ENCODE measurements around the gene LIM2. TPM values are rescaled to one million over a fixed set of nuclear protein-coding genes. Genes with fewer than 3 reads are reported as not detected.
A peak's percentile ranks its signal among the peaks of the same experiment; 100 is the strongest.

Gene LIM2
- total RNA-seq, 2 experiments from 2014 or later: 0.36 to 0.64 TPM

- Mint-ChIP-seq H3K27ac (no peak overlapping the region), H3K27me3 (no peaks in the 10 kb centered on the region), H3K36me3 (peaks cover 35% of the 10 kb centered on the region), H3K4me1 (ENCODE audit: low read depth) (no peaks in the 10 kb centered on the region), H3K4me3 (no peak overlapping the region), H3K9me3 (no peaks in the 10 kb centered on the region)
- intact Hi-C loops (cut with micrococcal nuclease): no loop called here
- DNase-seq: no peak
- POLR2A ChIA-PET: no interaction called here
- CTCF ChIA-PET: no interaction called here
These were observed 41.0 kb downstream of the LIM2 start for GRCh38 chr19:51346742-51347141.

GRCh38 chr19:51345076-51345620, 42.6 kb downstream of the LIM2 start:
- Mint-ChIP-seq H3K4me1 (ENCODE audit: low read depth) (peaks cover 4% of the 10 kb centered on the region), H3K4me3 (no peak overlapping the region), H3K27ac (no peak overlapping the region), H3K27me3 (no peaks in the 10 kb centered on the region), H3K9me3 (no peaks in the 10 kb centered on the region), H3K36me3 (peaks cover 24% of the 10 kb centered on the region)
- DNase-seq: no peak
- ChIA-PET POLR2A (no interaction called here), CTCF (no interaction called here)
- intact Hi-C loops (cut with micrococcal nuclease): no loop called here

- CTCF ChIA-PET: interaction anchor here (1.0 kb wide), 2 partner anchors 51 to 65 kb away, joined by 4 read pairs; no protein-coding TSS in a partner anchor
- POLR2A ChIA-PET: interaction anchor here (1.1 to 1.5 kb wide), 2 partner anchors 12 to 23 kb away, joined by 3 to 6 read pairs; partner anchors contain the start of gene ETFB
These were observed 44.9 kb downstream of the LIM2 start for GRCh38 chr19:51342631-51343569.

GRCh38 chr19:51341976-51342580, 45.7 kb downstream of the LIM2 start, which contains the start of gene VSIG10L:
TSS of gene VSIG10L (minus strand) at chr19:51342139. CDS start at chr19:51342124, 15 bp downstream.
- DNase-seq: no peak
- peak within 1 kb of the TSS; percentile 47 for H3K4me3 Mint-ChIP-seq
- H3K27ac Mint-ChIP-seq: no peak within 1 kb of the TSS
- H3K9me3 Mint-ChIP-seq: no peaks in the 10 kb centered on the region
- peaks cover 15% of the 10 kb centered on the region for H3K4me1 Mint-ChIP-seq (ENCODE audit: low read depth)
- H3K27me3 Mint-ChIP-seq: no peaks in the 10 kb centered on the region
- CTCF ChIA-PET: interaction anchor here (0.5 to 2.2 kb wide), 9 partner anchors 14 to 318 kb away, joined by 3 to 9 read pairs (median 4); no protein-coding TSS in a partner anchor
- peaks cover 15% of the 10 kb centered on the region for H3K36me3 Mint-ChIP-seq
- POLR2A ChIA-PET: interaction anchor here (1.5 to 1.8 kb wide), 2 partner anchors 18 to 24 kb away, joined by 6 to 9 read pairs; partner anchors contain the start of gene ETFB
- intact Hi-C loops (cut with micrococcal nuclease): no loop called here

More at GRCh38 chr19:51342631-51343569, 44.9 kb downstream of the LIM2 start:
- Mint-ChIP-seq H3K27me3 (no peaks in the 10 kb centered on the region), H3K4me1 (ENCODE audit: low read depth) (peaks cover 15% of the 10 kb centered on the region), H3K4me3 (no peak overlapping the region), H3K36me3 (peaks cover 20% of the 10 kb centered on the region), H3K27ac (no peak overlapping the region), H3K9me3 (no peaks in the 10 kb centered on the region)
- no peak for DNase-seq
- intact Hi-C loops (cut with micrococcal nuclease): no loop called here

GRCh38 chr19:51341066-51341465, 46.7 kb downstream of the LIM2 start:
- CTCF ChIA-PET: interaction anchor here (0.5 to 2.2 kb wide), 6 partner anchors 13 to 316 kb away, joined by 3 to 9 read pairs (median 4); partner anchors contain the start of gene NKG7
- POLR2A ChIA-PET: interaction anchor here (0.9 to 1.8 kb wide), 2 partner anchors 14 to 19 kb away, joined by 3 to 9 read pairs; no protein-coding TSS in a partner anchor
- intact Hi-C loops (cut with micrococcal nuclease): no loop called here
- Mint-ChIP-seq H3K36me3 (peaks cover 6% of the 10 kb centered on the region), H3K27ac (no peak overlapping the region), H3K4me1 (ENCODE audit: low read depth) (peaks cover 15% of the 10 kb centered on the region), H3K27me3 (no peaks in the 10 kb centered on the region), H3K4me3 (peak overlapping the region; percentile 47), H3K9me3 (no peaks in the 10 kb centered on the region)
- DNase-seq: no peak

GRCh38 chr19:51339687-51340656, 47.8 kb downstream of the LIM2 start:
- peak overlapping the region; percentile 85 for H3K4me3 Mint-ChIP-seq
- peak; percentile 99 for DNase-seq
- intact Hi-C loops (cut with micrococcal nuclease): loop anchor here (1.0 kb wide), 4 partner anchors 27 to 101 kb away; no protein-coding TSS in a partner anchor
- ChIA-PET CTCF (interaction anchor here (0.6 to 2.8 kb wide), 19 partner anchors 8 to 321 kb away, joined by 3 to 30 read pairs (median 4); partner anchors contain the start of gene ETFB), POLR2A (interaction anchor here (0.6 to 1.8 kb wide), 7 partner anchors 11 to 55 kb away, joined by 3 to 9 read pairs (median 3); no protein-coding TSS in a partner anchor)
- H3K9me3 Mint-ChIP-seq: no peaks in the 10 kb centered on the region
- H3K27me3 Mint-ChIP-seq: no peaks in the 10 kb centered on the region
- H3K36me3 Mint-ChIP-seq: peaks cover 3% of the 10 kb centered on the region
- H3K4me1 Mint-ChIP-seq (ENCODE audit: low read depth): peaks cover 15% of the 10 kb centered on the region
- H3K27ac Mint-ChIP-seq: peak overlapping the region; percentile 69

- H3K4me3 Mint-ChIP-seq: peak overlapping the region; percentile 85
- ChIA-PET POLR2A (interaction anchor here (0.6 to 1.4 kb wide), 4 partner anchors 11 to 56 kb away, joined by 3 to 5 read pairs (median 3); no protein-coding TSS in a partner anchor), CTCF (interaction anchor here (0.6 to 2.8 kb wide), 16 partner anchors 9 to 322 kb away, joined by 3 to 30 read pairs (median 4); partner anchors contain the start of gene ETFB)
- peak overlapping the region; percentile 69 for H3K27ac Mint-ChIP-seq
- intact Hi-C loops (cut with micrococcal nuclease): loop anchor here (1.0 kb wide), 4 partner anchors 28 to 102 kb away; no protein-coding TSS in a partner anchor
- H3K36me3 Mint-ChIP-seq: no peaks in the 10 kb centered on the region
- H3K9me3 Mint-ChIP-seq: no peaks in the 10 kb centered on the region
- no peaks in the 10 kb centered on the region for H3K27me3 Mint-ChIP-seq
- DNase-seq: no peak
- H3K4me1 Mint-ChIP-seq (ENCODE audit: low read depth): peaks cover 15% of the 10 kb centered on the region
These were observed 48.5 kb downstream of the LIM2 start for GRCh38 chr19:51339313-51339686.

- Mint-ChIP-seq H3K9me3 (no peaks in the 10 kb centered on the region), H3K4me3 (peak overlapping the region; percentile 85), H3K27me3 (no peaks in the 10 kb centered on the region), H3K36me3 (no peaks in the 10 kb centered on the region), H3K27ac (no peak overlapping the region), H3K4me1 (ENCODE audit: low read depth) (peaks cover 15% of the 10 kb centered on the region)
- ChIA-PET POLR2A (interaction anchor here (1.0 kb wide), 1 partner anchor 55 kb away, joined by 5 read pairs; no protein-coding TSS in a partner anchor), CTCF (interaction anchor here (0.6 to 2.8 kb wide), 27 partner anchors 9 to 323 kb away, joined by 3 to 30 read pairs (median 4); partner anchors contain the start of gene ETFB)
- DNase-seq: peak; percentile 92
- intact Hi-C loops (cut with micrococcal nuclease): loop anchor here (1.0 kb wide), 5 partner anchors 29 to 319 kb away; no protein-coding TSS in a partner anchor
These were observed 49.0 kb downstream of the LIM2 start for GRCh38 chr19:51338563-51339312.

- Mint-ChIP-seq H3K27ac (no peak overlapping the region), H3K36me3 (no peaks in the 10 kb centered on the region), H3K9me3 (no peaks in the 10 kb centered on the region), H3K4me1 (ENCODE audit: low read depth) (peaks cover 15% of the 10 kb centered on the region), H3K27me3 (no peaks in the 10 kb centered on the region), H3K4me3 (peak overlapping the region; percentile 85)
- DNase-seq: no peak
- POLR2A ChIA-PET: no interaction called here
- CTCF ChIA-PET: interaction anchor here (0.6 to 2.8 kb wide), 17 partner anchors 11 to 323 kb away, joined by 3 to 30 read pairs (median 4); no protein-coding TSS in a partner anchor
- intact Hi-C loops (cut with micrococcal nuclease): loop anchor here (1.0 kb wide), 1 partner anchor 319 kb away; no protein-coding TSS in a partner anchor
These were observed 49.8 kb downstream of the LIM2 start for GRCh38 chr19:51337861-51338562.
